Measurements from ENCODE around the gene MEGF11.

GRCh38 chr15:66169625-66170024 is 83.9 kb downstream of the MEGF11 start:
- TF ChIP-seq, protein P1, sequence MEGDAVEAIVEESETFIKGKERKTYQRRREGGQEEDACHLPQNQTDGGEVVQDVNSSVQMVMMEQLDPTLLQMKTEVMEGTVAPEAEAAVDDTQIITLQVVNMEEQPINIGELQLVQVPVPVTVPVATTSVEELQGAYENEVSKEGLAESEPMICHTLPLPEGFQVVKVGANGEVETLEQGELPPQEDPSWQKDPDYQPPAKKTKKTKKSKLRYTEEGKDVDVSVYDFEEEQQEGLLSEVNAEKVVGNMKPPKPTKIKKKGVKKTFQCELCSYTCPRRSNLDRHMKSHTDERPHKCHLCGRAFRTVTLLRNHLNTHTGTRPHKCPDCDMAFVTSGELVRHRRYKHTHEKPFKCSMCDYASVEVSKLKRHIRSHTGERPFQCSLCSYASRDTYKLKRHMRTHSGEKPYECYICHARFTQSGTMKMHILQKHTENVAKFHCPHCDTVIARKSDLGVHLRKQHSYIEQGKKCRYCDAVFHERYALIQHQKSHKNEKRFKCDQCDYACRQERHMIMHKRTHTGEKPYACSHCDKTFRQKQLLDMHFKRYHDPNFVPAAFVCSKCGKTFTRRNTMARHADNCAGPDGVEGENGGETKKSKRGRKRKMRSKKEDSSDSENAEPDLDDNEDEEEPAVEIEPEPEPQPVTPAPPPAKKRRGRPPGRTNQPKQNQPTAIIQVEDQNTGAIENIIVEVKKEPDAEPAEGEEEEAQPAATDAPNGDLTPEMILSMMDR (IDR thresholded peaks at IDR 0.05), result no peak
- no peak for TF ChIP-seq EZH2 (IDR thresholded peaks at IDR 0.05)

Measured in neural progenitor cell (in vitro differentiated cells).